SKM-1 treated with dmso at 0.1 percent for 144 hours (cell line): ENCODE results near the gene MACROD2.
"Not testable (repeated sequence)": the region's sequence is repeated elsewhere in the genome, so short reads cannot be mapped to it uniquely, and the experiment has no call there.

Experiments
- DNase-seq: peaks from one replicate; lab custom pipeline; 2025; ENCODE audit not compliant: unreplicated experiment; lab: John Stamatoyannopoulos, UW

MACROD2 gene

DNA sequence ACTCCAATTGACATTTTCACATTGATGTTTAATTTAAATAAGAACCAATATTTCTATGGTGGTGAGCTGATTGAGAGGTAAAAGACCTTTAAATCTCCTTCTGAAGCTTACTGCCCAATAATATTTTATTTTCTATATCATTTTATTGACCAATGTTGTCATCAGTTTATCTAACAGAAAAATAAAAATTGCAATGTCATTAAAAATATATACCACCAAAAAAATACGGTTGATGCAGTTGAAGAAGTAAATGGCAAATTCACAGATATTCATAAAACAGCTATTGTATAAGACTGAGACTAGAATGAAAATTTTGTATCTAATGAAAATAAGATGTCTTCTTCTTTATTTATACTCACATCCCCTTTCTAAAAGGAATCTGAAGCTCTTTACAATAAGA lies 1375.1 kb downstream of the MACROD2 start:
- no peak for DNase-seq

- no peak for DNase-seq
Measured at GRCh38 chr20:15374682-15375081, 1379.4 kb downstream of the MACROD2 start.

- no peak for DNase-seq
Measured at GRCh38 chr20:15375836-15376235, 1380.5 kb downstream of the MACROD2 start.

DNA sequence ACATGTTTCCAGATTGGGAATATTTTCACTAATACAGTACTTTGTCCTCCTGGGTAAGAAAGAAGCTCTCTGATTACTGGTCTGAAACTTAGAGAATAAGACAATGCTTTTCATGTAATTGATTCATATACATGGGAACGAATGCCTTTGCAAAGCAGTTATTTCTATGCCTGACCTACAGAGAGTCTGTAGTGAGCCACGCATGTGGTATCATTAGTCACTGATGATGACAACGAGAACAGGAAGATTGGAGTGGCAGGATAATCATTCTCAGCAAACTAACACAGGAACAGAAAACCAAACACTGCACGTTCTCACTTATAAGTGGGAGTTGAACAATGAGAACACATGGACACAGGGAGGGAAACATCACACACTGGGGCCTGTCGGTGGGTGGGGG lies 1382.3 kb downstream of the MACROD2 start:
- DNase-seq = not testable (repeated sequence)

DNA sequence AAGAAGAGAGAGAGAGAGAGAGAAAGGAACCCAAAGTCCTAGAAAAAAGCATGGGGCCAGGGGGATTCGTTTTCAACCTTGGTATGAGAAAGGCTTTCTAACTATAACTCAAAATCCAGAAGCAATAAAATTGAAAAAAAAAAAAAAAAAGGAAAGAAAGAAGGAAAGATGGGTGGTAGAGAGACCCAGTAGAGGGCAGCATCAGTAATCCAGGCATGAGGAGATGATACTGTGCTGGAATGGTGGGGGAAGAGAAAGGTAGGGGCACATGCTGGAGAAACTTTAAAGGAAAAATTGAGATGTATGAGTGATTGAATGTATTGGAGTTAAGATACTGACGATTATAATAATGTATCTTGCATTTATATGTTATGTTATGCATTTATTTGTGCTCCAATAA lies 1382.8 kb downstream of the MACROD2 start:
- DNase-seq = no peak

- no peak for DNase-seq
Measured at GRCh38 chr20:15379681-15380296, 1384.5 kb downstream of the MACROD2 start.

GRCh38 chr20:15380770-15381169 lies 1385.5 kb downstream of the MACROD2 start:
- DNase-seq = no peak

DNA sequence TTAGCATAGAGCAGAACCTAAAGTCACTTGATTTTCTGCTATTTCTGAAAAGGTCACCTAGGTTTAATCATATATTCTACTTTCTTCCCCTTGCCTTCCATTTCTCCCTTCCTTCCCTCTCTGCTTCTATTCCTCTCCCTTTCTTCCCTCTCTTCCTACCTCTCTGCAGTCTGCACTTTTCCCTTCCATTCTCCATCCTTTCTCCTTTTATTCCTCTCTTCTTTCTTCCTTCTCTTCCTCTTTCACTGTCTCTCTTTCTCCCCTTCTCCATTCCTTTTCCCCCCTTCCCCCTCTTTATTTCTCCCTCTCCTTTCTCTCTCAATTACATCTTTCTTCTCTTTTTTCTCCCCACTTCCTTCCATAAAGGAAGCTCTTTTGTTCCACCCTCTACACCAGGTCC lies 1391.9 kb downstream of the MACROD2 start:
- DNase-seq = no peak

- no peak for DNase-seq
Measured at GRCh38 chr20:15395457-15395856, 1400.1 kb downstream of the MACROD2 start.

- no peak for DNase-seq
Measured at GRCh38 chr20:15396026-15396425, 1400.7 kb downstream of the MACROD2 start.

GRCh38 chr20:15396900-15397299 lies 1401.6 kb downstream of the MACROD2 start:
- DNase-seq = no peak

- no peak for DNase-seq
Measured at GRCh38 chr20:15399781-15400180, 1404.5 kb downstream of the MACROD2 start.

DNA sequence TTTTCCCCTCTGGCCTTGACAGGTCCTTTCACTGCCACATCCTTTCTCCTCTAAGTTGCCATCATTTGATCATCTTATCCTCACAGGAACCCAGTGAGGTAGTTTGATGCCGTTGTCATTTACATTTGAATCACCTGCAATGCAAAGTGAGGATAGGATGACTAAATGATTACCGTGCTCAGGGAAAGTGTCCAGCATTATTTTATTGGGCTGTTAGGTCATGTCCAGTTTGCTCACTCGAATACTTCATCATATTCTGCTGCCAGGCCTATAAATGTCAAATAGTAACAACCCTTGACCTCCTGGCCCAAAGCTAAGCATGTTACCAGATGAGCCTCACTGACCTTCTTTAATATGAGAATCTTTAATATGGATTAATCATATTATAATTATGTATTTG lies 1410.8 kb downstream of the MACROD2 start:
- DNase-seq = no peak

GRCh38 chr20:15411781-15412180 lies 1416.5 kb downstream of the MACROD2 start:
- DNase-seq = no peak

DNA sequence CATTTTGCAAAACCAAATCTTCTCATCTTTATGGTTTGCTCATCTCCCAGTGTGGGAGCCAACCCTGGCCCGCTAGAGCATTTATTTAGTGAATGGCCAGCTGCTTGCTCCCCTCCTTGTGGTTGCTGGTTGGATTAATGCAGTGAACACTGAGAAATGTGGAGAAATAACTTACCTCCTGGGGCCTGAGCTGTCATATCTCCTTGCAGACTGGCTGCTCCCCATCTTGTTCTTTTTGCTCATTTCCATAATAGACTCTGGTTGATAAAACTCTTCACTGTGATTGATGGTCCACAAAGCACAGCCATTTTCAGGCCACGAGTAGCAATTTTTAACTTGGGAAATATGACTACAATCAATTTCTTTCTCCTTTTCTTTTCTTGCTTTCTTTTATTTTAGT lies 1420.6 kb downstream of the MACROD2 start:
- no peak for DNase-seq

GRCh38 chr20:15419856-15420255 lies 1424.5 kb downstream of the MACROD2 start:
- DNase-seq = no peak

GRCh38 chr20:15422966-15423365 lies 1427.7 kb downstream of the MACROD2 start:
- no peak for DNase-seq

DNA sequence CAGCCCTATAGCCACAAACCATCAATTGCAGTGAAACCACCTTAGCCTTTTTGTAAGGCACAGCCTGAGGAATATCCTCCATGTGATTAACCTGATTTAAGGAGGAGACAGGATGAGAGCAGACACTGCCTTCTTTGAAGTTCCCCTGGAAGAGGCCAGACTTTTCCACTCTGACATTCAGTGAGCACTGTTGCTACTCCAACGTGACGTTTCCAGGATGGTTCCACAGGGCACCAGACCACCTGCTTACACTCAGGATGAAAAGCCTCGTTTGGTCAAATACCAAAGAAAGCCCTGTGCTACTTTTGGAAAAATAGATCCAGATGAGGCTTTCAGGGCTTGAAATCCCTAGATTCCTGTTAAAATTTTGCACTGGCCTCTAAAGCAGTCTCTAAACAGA lies 1444.2 kb downstream of the MACROD2 start:
- no peak for DNase-seq

DNA sequence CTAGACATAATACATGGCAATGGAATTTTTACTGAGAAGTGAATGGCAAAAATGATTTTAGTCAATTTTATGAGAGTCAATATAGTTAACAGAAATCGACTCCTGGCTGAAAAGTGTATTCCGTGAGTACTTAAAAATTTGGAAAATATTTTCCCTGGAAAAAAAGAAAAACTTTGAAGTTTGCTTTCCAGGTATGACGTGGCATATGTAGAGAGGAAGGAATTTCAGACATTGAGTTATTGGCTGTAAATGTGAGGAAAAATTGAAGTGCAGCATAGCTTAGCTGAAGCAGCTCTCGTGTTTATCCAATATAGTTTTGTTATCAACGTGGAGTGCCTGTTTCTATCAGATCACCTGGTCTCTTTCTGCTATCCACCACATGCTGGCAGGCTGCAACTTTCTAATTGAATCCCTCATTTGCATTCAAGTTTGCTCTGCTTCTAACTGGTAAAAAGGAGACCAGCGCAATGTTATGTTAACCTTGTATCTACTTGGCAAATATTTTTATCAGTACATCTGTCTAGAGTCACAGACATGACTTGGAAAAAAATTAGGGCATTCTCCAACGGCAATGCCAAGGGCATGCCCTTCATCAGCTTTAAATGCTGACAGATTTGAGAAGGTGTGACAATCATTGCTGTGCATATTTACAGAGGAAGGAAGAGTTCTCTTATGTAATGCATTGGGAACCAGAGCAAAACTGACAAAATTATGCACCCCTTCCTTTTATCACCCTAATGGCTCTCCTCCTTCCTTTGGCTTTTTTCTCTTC lies 1444.9 kb downstream of the MACROD2 start:
- no peak for DNase-seq

DNA sequence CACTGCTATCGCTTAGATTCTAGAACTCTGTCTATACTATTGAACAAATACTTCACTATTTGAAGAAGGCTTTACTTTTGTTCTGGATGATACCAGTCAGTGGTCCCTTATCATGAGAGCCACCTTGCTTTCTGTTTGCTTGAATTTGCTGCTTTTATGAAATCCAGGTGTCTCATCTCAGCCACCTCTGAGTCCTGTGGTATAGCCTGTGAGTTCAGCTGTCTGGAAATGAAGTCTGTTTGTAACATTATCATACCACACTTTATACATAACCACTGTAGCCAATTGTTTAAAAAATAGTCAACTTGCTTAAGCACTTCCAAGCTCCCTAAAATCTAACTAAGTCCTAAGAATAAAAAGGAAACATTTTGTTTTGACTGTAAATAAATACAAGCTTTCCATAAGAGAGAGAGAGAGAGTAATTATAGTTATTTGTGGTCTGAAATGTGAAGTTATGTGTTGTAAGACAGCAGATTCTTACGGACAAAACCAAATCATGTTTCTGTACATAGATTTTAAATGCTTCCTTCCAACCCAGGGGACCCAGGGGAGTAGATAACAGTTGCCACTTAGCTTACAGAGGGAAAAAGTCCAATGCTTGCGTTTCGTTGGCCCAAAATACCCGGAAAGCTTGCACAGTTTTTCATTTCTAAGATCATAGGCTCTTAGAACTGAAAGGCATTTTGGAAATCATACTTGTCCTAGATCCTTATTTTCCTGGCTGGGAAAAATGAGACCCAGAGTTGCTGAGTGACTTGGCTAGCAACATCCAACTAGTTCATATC lies 1449.9 kb downstream of the MACROD2 start:
- DNase-seq = no peak

DNA sequence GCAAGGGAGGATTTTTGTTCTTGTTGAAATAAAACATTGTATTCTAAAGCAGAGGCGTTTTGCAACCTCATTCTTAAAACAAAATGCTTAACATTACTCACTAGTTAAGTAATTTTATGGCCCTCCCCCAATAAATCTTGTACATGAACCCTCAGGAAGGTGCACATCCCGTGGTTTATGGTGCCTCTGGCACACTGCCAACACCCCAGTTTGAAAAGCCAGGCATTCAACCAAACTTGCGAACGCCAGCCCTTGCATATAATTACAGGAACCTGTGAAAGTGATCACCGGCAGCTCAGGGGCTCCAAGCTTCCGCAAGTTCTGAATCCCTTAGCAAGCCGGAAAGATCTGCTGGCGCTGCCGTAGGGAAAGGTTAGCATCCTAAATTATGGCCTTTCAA lies 1451.1 kb downstream of the MACROD2 start:
- DNase-seq = no peak

- DNase-seq = no peak
Measured at GRCh38 chr20:15447549-15447948, 1452.2 kb downstream of the MACROD2 start.
